NCI-H2107 (cell line): ENCODE results near the gene SLC5A7.

Source experiments
- DNase-seq: peaks from one replicate; lab custom pipeline; 2025; lab: John Stamatoyannopoulos, UW

SLC5A7 gene

DNA sequence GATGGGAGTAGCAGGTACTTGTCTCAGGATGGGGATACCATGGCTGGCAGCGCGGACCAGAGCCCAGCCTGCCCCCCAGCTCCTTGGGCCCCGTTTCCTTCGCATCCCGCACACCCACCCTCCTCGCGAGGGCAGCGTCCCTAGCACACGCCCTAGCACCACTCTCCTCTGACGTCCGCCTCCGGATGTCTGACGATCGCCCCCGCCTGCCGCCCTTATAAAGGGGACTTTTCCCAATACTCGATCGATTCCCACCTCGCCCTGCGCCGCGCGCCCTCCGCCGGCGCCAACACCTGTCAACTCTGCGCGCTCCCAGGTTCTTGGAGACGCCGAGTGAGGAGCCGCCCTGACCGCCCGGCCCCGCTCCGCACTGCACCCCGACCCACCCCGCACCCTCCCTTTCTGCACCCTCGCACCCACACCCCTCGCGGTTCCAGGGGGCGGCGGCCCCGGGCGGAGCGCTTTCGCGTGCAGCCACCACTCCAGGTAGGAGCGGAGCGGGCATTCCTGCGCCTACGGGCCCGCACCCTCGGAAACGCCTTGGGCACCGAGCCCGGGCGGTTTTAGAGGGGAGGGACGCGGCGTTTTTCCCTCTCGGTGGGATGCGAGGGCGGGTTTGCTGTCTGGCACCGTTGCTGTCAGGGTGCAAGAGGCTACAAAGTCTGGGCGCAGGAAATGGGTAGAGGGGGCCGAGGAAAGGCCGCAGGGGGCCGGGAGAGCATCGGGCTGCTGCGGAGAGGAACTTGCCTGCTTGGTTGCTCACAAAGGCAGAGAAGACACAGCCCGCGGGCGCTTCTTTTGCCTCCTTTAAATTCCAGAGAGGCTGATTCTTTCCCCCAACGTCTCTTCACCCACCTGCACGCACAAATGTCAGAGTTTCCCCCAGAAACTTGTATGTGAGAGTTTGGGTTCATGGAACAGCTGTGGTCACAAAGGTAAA lies at the start of gene SLC5A7:
Gene SLC5A7, plus strand, starts transcription at position 247 of the 940 bp plus-strand sequence. CDS start 1,632 bp downstream, outside the sequence.
- DNase-seq: no peak

DNA sequence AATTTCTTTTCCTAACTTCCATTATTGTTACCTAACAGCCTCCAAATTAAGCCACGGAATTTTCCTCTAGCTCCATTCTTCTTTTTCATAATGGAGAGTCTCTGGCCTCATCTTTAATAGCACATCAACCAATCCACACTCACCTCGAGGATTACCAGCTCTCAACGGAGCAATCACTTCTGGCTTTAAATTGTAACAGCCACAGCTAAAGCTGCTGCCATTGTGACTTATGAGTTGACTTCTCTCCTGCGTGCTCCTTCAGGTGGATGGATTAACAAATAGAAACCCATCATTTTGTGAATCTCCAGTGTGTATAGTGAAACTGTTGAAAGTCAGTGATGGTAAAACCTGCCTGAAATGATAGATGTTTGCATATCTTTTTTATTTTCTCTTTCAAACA lies 24.9 kb upstream of the SLC5A7 start:
- no peak for DNase-seq

DNA sequence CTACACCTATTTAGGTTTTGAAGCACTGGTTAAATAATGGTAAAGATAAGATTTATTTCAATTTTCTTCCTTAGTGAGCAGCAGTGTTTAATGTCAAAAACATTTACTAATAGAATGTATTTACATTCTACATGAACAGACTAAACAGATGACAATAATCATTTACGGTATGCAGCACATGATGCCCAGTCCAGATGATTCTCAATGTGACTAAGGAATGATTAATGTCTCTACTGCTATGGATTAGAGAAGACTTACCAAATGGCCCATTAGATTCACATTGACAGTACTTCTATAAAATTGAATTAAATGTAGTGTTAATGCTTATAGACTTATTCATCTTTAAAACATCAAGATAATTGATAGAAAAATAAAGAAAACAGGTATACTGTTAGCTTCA lies 22.1 kb upstream of the SLC5A7 start:
- no peak for DNase-seq

DNA sequence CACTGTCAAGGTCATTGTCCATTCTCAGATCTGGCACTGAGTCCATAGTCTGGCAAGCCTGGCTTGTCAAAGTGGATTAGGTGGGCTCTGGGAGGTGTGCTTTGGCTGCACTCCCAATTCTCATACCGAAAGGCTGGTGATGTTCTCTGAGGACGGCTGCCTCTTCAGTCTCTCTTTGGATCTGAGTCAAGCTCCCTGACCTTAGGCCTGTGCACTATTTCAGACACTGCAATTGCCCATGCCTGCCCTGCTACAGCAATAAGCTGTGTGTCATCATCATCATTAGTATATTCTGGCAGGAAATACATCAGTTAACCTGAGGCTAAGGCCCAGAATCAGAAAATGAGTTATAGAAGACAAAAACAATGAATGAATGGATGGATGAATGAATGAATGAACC lies 1.6 kb upstream of the SLC5A7 start:
- DNase-seq: no peak

DNA sequence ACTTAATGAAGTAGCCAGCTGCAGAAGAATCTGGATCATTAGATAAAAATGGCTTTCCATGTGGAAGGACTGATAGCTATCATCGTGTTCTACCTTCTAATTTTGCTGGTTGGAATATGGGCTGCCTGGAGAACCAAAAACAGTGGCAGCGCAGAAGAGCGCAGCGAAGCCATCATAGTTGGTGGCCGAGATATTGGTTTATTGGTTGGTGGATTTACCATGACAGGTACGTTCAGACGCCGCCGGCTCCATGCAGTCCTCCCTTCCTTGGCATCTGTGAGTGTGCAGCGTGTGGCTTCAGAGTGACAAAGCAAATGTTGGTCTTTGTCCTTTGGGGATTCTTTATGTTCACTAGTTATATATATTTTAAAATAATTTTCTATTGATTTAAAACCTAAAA lies 1.8 kb downstream of the SLC5A7 start:
- no peak for DNase-seq

DNA sequence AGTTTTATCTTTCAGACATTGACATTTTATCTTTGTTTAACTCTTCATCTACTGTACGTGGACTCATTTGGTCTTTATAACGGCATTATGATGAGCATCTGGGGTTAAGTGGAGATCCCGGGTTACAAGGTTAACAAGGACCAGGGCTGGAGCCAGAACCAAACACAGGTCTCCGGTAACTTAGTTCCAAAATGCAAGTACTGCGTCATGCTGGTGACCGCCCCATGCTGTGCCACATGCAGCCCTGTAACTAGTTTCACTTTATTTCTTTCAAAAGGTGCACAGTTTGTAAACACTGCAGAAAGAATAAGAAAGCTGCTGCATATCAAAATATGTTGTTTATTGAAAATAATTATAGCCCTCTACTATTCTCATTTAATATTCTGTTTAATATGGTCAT lies 3.1 kb downstream of the SLC5A7 start:
- DNase-seq: no peak

DNA sequence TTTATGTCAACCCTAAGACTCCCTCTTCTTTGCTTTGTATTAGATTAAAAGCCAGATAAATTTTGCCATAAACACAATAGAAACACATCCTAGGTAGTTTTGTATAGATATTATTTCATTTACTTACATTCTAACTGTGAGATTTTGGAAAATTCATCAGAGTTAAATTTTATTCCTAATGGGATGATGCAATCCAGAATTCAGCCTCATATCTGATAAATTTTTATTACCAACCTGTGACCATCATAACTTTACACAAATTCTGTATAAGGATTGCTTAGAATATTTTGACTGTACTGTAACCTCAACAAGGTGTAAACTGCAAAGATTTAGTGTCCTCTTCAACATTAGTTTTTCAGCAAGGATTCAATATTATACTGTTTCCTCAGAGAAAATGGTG lies 4.4 kb downstream of the SLC5A7 start:
- DNase-seq: no peak

DNA sequence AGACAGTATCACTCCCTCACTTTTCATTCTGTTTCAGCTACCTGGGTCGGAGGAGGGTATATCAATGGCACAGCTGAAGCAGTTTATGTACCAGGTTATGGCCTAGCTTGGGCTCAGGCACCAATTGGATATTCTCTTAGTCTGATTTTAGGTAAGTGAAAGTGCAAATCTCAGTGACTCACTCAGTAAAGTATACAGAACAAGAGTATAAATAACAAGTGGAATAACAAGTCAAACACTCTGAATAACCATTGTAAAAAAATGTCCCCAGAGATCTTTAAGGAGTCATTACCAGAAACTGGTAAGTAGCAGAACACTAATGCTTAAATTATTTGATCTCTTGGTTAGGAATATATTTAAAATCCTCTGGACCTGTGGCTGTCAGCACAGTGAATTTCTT lies 5.7 kb downstream of the SLC5A7 start:
- DNase-seq: no peak

DNA sequence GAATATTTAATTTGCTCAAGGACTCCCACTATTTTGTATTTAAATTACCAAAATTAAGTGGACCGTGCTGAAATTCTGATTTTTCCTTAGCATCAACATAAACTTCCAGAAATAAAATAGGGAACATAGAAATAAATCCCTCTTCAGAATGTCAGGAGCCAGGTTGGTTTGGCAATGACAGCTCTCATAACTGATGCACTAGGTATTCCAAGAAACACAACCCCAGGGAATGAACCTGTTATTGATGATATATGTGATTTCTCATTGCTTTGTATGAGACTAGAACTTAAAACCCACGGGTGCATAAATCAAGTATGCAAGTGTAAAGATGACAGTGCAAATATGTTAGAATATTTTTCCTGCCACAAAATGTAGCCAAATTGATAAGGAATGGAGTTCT lies 12.8 kb downstream of the SLC5A7 start:
- DNase-seq: no peak

DNA sequence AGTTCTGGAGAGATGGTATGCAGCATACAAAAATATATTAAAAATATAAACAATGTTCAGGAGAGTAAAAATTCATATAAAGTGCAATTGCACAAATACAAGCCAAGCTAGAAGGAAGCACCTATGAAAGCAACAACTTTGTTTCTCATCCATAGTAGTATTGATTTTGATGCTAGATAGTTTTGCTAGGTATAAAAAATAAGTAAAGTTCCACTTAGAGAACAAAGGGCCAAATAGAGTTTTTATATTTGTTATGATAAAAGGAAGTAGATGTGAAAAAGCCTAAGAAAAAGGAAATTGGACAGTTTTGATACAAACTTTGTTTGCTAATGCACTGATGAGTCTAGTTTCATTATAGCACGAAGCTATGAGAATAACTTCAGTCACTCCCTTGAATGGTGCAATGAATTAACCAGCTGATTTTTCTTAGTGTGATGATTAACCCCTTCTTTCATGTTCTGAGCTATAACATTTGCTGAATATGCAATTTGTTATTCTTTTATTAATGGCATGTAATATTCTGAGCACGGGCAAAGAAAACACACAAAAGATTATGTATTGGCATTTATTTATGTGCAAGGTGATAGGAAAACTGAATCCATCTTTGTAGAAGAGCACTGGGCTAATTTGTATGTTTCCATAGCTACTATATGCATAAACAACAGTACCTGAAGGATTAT lies 24.7 kb downstream of the SLC5A7 start:
- no peak for DNase-seq

DNA sequence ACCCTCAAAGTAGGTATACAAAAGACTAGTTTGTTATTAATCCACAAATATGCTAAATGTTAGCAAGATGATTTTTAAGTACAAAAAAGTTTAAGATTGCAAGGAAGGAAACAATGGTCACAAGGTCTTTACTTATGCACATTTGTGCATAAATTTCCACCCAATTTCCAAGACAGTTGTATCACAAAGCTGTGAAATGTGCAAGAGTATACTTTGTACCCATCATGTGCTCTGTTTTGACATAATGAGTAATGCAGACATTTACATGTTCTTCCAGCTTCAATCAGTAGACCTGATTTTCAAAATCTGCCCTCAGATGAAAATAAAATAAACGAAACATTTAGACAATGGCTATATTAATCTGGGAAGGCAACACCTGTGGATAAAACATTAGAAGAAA lies 27.0 kb downstream of the SLC5A7 start:
- no peak for DNase-seq

DNA sequence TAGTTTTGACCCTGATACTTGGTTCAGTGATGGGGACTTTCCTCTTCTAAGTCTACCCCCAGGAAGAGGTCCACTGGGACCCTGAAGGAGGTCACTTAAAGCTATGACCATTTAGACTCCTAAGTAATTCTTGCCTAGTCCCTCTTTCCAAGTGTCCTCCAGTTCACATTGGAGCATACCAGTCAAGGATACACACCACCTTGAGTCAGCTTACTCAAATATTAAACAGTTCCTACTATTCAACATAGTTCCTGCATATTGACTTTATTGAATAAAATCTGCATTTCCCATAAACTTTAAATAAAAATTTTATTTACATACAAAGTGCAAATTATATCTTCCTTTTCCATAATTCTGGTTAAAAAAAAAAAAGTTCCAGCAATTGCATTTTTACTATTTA lies 36.3 kb downstream of the SLC5A7 start:
- DNase-seq: no peak

DNA sequence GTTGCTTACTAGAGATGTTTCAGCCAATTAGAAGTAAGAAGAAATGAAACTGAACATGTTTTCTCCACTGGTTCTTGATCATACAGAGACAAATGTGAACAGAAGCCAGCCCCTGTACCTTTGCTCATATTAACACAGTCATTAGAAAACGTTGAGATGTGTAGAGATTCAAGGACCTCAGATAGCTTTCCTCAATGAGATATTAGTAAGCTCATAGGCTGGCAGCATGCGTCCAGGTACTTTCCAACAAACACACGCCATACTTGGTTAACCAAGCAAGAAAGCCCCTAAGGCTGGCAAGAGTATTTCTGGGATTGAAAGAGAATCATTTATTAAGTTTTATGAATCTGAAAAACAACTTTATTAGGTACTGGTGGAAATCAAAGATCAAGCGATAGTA lies 37.5 kb downstream of the SLC5A7 start:
- DNase-seq: no peak

DNA sequence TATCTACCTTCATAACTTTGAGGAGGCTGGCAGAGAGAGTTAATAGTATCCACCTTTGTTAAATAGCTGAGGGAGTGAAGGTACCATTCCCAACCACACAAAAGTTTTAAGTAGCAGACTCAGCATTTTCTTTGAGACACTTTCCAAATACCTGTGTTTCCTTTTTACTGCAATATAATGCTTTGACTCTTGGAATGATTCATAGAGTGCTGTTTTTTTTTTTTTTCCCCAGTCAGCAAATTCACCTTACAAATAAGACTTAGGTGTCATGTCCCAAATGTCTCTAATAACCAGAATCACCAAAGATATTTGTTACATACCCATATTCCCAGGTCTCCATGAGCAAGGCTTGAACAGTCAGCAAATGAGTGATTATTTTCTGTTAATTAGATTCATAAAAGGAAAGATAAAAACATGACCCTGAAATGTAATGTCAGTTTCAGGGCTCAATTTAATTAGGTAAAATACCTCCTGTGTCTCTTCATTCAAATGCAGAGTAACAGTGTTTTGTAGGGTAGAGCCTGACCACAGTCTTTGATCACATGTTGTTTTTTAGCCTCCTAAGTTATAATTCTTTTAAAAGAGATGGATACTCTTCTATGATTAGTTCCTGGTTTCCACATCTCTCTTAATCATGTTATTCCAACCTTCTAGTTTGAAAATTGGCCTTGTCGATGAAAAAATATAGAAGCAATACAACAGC lies 39.9 kb downstream of the SLC5A7 start:
- no peak for DNase-seq

DNA sequence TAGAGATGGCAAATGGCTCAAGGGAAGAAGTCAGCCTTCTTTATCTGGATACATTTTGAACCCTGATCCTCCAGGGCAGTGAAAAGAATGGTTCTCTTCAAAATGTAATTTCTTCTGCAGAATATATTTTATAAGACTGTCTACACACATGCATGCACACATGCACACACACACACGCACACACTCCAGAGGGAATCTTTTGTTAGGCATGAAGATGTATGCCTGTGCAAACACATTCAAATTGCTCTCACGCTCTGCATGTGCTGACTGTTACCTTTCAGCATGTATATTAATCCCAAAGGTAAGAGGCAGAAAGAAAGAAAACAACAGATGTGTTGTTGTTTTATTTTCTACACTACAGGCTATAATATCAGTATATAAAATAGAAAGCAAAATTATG lies 43.2 kb downstream of the SLC5A7 start:
- no peak for DNase-seq

DNA sequence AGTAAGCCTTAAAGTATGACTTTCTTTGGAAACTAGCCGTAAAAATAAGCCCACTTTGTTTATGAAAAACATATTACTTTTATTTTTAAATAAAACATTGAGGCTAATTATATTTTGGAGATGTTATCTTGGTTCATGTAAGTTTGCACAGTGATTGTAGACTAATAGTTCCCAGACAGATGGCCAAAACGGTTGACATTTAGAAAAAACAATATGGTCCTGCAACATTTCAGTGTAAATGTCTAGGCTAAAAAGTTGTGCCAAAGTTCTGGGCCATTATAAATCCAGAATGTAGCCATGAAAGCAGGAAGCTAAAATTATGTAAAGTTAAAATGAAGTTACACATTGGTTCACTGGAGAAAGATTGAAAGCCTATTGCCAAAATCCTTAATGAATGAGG lies 43.6 kb downstream of the SLC5A7 start:
- DNase-seq: no peak

DNA sequence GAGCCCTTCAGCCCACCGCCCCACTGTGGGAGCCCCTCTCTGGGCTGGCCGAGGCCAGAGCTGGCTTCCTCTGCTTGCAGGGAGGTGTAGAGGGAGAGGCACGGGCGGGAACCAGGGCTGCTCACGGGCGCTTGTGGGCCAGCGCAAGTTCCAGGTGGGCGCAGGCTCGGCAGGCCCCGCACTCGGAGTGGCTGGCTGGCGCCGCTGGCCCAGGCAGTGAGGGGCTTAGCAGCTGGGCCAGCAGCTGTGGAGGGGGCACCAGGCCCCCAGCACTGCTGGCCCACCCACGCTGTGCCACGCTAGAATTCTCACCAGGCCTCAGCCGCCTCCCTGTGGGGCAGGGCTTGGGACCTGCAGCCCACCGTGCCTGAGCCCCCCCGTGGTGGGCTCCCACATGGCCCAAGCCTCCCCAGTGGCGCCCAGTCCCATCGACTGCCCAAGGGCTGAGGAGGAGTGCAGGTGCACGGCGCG lies 45.2 kb downstream of the SLC5A7 start:
- no peak for DNase-seq

DNA sequence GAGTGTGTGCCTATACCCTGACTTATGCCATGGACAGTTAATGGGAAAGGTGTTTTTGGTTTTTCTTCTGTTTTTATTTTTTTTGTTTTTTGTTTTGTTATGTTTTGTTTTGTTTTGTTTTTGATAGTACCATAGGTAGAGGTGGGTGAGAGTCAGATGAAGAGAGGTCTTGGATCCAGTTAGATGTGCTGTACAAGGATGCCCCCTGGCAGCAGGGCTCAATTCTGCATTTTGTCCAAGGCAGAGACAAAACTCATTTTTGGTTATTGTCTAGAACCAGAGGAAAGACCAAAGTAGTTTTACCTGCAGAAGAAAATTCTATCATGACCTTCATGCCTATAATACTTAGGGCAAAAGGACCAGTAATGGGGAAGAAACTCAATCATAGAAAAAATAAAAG lies 48.5 kb downstream of the SLC5A7 start:
- DNase-seq: no peak

DNA sequence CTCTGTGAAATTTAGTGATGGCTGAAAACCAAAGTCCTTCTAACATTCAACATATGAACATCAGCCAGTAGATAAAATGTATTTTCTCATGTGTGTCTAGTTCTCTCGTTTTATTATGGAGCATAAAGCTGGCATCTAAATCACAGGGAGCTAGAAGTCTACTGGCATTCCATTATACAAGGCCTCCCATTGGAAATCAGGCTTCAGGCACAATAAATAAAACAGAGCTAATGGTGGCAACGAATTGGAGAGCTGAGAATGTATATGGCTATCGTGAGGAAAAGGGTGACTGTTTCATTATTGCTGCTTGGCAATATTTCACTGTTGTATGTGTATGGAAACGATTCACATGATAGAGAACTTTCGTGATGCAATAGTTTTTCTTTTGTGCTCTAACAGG lies 62.4 kb downstream of the SLC5A7 start:
- DNase-seq: no peak

DNA sequence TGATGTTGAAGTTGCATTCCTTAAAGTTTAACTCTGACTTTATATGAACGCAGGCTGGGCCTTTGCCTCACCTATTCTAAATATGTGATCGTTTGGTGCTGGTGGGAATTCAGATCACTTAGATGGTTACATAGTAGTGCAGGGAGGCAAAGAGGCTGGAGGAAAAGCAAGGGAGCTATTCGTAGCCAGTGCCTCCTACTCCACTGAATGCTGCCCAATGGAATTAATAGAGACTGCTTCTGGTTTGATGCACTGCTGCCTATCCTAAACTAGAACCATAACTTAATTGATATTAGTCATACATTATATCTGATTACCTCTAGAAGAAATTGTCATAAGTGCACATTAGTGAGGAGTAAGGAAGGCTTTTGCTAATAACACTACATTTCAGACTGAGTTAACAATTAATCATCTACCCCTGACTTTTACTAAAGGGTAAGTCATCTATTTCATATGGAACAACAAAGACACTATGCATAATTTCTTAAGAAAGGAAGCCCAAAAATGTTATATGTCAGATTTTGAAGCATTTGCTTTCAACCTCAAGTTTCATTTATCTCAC lies 72.3 kb downstream of the SLC5A7 start:
- DNase-seq: no peak

DNA sequence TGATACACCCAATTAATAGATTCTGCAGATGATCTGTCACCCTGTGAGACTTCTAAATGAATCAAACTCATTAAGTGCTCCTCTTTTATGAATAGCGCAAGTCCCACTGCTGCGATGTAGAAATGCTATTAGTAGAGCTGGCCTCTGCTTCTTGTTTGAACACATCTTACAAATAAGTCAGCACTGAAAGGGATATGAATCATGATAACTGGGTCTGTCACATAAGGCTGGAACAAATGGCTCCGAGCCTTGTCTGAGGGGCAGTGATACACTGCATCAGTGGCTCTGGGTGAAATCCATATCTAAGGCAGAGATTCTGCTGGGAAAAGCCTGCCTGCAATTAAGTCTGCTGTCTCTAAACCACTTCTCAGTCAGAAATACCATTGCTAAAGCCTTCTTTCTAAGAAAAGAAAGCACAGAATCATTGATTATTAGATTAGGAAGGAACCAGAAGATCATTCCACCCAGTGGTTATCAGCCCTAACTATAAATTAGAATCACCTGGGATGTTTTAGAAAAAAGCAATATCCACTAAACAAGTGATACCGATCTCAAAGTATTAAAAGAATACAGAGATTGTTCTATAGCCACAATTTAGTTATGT lies 75.2 kb downstream of the SLC5A7 start:
- DNase-seq: no peak
